Medulla oblongata (tissue), 1 donor: ENCODE measurements around the gene ASPG.
"Not testable (repeated sequence)": the region's sequence is repeated elsewhere in the genome, so short reads cannot be mapped to it uniquely, and the experiment has no call there.

Experiments
- DNase-seq: peaks from one replicate; pipeline ENCODE4 v3.0.0-alpha.2; 2015; ENCODE audit errors: extremely low spot score

ASPG gene

DNA sequence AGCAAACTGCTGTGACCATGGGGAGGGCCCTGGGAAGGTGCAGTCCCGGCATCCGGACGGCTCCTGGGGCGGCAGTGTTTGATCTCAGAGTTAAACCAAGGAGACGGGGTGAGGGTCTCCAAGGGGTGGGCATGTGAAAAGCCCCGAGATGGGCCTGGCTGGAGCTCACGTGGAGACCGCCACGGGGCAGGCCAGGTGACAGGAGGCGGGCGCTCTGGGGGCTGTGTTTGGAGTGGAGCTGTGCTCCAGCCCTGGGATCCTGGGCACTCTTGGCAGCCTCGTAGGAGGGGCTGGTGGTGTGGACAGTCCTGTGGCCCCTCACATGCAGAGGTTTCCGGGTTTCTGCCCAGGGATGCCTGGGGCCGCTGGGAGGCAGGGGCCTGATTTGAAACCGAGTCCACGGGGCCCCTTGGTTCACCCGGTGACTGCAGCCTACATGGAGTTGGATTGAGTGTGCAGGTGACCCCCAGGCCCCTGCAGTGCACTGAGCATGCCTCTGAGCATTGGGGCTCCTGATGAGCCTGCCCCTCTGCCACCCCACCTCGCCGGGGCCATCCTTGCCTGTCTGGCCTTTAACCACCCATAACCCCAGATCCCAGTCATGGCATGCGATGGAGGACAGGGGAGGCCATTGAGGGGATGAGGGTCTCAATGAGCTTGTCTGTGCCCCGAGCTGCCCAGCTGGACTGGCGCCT is 61.3 kb downstream of the ASPG start:
- DNase-seq = no peak

DNA sequence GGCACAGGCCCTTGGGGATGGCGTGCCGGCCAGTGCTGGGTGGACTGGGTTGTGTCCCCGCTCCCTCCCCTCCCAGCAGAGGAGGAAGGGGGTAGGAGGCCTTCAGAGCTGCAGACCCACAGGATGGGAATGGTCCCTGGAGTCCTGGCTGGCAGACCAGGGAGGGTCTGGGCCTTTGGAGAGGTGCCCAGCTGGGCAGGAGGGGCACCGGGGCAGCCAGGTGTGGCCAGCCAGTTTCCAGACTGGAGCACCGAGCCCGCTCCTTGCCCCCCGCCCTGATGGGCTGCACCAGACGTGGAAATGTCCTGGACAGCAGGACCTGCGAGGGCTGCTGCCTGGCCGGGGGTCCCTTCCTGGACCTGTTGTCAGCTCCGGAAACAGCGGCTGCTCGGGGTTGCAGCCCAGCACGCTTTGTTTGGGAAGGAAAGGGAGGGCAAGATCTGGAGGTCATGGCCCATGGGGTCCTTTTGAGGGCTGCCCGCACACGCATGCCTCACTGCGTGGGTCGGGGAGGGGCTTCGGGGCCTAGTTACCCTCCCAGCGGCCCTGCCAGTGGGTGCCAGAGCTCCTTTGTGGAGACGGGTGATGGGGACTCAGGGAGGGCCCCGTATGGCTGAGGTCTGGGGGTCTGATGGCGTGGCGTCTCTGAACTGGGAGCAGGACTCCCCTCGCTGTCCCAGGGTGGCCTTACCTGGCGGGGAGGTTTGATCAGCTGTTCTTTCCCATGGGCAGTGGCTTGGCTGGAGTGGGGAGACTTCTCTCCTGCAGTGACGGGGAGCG is 62.0 kb downstream of the ASPG start:
- no peak for DNase-seq

DNA sequence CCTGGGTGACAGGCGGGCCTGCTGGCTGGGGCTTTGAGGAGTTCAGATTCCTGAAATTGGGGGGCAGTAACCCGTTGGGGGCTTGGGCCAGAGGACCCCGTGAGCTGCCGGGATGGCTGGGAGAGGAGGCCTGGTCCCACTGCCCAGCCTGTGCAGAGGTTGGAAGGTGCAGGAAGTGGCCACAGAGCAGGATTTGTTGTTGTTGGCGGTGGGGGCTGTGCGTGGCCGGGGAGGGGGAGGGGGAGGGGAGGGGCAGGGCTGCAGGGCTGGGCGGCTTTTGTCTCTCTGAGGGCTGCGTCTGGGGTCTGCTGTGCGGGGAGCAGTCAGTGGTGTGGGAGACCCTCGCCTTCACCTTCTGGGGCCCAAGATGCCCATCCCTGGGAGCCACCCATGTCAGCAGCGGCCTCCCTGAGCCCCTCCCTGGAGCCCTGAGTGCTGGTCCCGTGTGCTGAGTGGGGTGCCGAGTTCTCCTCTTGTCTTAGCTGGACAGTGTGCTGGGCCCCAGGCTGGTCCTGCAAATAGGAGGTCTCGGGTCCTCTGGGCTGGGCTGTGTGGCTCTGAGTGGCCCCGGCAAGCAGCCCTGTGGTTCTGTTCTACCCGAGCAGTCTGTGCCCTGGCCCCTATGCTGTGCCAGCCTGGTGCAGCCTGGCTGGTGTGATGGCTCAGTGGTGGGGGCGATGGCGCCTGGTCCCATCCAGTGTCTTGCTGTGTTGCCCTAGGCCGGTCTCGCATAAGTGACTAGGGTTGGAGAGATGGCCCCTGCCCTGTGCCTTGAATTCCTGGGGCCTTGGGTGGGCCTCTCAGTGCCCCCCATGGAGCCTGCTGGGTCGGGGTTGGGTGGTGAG is 63.2 kb downstream of the ASPG start:
- no peak for DNase-seq

DNA sequence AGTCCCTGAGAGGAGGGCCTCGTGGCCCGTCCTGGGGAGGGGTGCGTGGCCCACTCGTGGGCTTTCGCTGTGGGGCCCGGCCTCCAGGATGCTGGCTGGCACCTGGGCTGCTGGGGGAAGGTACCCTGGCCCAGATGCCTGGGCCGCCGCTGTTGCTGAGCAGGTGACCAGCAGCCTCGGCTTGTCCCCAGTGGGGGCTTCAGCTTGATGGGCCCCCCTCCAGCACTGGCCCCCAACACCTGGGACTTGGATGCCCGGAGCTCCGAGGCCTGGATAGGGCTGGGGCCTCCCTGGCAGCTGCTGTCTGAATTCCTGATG is 63.7 kb downstream of the ASPG start:
- DNase-seq = no peak

DNA sequence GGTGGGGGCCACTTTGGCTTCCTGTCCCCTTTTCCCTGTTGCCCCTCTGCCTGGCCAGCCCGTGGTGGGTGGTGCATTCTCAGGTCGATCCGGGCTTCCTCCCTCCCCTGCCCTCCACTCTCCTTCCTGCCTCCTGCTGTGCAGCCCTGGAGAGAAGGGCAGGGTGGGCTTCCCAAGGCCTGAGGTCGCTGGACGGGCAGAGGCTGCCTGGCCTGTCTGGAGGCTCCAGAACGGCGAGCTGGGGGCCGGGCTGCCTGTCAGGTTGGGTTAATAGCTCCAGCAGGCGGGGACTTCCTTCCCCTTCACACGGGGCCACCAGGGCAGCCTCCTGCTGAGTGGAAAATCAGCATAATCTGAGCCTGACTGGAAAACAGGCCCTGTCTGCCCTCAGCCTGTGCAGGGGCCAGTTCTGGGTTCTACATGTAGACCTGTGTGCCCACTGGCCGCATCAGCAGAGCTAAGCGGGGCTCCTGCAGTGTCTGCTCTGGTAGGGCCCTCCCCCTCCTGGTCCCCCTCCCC is 64.2 kb downstream of the ASPG start:
- DNase-seq = no peak

DNA sequence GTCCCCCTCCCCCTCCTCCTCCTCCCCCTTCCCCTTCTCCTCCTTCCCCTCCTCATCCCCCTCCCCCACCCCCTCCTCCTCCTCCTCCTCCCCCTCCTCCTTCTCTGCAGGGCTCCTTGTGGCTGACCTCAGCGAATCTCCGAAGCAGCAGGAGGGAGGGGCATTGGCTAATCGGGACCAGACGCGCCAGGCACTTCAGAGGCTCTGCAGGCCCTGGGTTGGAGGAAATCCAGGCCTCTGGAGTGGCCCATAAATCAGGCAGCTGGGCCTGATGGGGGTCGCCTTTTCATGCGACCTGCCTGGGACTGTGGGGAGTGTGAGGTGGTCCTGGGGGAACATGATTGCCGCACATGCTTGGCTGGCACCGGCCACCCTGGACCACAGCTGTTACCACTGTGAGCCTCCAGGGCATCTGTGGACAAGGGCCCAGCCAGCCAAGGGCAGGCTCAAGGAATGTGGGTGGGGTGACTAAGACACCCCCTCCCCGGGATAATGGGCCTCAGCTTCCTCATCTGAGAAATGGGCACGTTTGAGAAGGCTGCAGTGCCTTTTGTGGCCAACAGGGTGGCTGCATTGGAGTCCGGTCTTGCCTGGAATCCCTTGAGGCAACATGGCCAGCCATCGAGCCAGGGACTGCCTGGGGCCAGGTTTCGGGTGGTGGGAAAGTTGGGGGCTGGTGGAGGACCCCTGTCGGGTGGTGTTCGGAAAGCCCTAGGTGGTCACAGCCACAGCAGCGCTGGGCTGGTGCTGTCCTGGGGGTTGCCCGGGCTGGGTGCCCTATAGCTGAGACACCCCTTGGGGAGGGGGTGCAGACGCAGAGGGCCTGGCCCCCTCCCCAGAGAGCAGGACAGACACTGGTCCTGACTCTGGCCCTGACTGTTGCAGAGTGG is 64.9 kb downstream of the ASPG start:
- DNase-seq = no peak

DNA sequence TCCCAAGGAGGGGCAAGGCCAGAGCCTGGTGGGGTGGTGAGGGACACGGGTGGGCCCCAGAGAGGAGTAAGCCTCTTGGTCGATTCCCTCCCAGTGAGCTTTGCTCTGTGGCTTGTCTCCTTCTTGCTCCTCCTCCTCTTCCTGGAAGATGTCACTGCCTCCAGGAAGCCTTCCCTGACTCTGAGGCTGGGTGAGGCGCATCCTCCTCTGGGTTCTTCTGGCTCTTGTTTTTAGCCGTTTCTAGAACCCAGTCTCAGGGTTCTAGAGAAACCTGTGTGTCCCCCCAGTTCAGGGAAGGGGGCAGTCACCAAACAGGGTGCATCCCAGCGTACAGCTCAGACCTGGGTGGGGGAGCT is 65.5 kb downstream of the ASPG start:
- no peak for DNase-seq

DNA sequence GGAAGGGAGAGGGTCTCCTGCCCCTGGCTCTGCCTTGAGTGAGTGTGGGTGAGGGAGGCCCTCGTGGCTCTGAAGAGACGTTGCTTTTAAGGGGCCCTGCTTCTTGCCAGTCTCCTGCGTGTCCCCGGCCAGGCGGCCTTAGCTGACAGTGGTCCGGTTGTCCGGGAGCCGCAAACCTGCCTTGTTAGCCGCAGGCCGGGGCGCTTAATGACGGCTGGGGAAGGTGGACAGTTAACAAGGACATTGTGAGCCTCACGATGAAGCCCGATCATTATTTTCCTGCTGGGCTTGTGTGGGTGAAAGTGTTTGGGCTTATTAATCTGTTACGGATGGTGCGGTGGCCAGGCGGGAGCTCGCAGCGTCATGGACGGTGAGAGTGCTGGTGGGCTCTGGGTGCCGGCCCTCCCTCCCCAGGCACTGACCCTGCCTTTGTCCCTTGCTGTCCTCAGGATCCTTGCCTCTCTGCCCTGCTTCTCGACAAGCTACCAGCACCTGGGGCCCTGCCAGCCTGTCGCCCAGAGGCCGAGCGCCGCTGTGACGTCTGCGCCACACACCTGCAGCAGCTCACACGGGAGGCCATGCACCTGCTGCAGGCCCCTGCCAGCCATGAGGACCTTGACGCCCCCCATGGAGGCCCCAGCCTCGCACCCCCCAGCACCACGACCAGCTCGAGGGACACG is 66.2 kb downstream of the ASPG start:
- no peak for DNase-seq

DNA sequence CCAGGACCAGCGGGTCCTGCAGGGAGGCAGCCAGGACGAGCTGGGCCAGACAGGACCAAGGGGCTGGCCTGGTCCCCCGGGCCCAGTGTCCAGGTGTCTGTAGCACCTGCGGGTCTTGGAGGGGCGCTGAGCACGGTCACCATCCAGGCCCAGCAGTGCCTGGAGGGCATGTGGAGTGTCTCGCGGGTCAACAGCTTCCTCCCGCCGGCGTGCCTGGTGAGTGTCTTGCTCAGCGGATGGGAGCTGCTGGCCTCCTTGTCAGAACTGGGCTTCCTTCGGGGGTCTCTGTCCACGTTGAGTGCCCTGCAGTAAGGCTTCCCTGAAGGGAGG is 66.7 kb downstream of the ASPG start:
- no peak for DNase-seq

DNA sequence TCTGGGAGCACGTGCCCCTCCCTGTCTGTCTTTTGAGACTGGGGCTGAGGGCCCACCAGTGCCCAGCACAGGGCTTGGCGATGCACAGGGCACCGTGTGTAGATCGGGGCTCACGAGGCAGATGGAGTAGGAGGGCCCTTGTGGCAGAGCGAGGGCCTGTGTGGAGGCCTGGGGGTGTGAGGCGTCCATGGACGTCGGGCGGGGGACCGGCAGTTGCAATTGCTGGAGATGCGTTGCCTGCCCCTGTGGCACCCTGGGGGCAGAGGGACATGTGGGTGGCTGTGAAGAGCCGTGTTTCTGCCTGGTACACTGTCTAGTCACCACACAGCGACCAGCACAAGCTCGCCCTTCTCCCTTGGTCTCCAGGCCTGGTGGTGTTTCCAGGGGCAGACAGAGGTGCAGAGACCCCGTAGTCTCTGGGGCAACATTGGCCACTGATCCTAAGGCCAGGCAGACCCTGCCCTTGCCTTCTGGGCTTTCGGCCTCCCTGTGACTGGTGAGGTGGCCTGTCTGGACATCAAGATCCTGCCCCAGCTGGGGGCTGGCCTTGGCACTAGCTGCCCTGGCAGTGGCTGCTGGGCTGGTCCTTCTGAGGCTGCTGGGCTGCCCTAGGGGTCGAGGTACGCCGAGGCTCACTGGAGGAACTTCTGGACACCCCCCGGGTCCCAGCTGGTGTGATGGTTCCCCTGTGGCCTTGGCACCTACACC is 67.3 kb downstream of the ASPG start:
- DNase-seq = no peak

DNA sequence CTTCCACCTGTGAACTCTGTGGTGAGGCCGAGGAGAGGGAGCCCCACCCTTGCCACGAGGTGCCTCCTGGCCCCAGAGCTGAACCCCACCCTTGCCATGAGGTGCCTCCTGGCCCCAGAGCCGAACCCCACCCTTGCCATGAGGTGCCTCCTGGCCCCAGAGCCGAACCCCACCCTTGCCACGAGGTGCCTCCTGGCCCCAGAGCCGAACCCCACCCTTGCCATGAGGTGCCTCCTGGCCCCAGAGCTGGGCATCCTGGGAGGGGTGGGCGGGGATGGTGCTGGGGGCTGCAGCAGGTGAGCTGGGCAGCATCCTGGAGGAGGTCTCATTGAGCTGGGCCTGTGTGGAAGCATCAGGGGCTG is 67.9 kb downstream of the ASPG start:
- not testable (repeated sequence) for DNase-seq

DNA sequence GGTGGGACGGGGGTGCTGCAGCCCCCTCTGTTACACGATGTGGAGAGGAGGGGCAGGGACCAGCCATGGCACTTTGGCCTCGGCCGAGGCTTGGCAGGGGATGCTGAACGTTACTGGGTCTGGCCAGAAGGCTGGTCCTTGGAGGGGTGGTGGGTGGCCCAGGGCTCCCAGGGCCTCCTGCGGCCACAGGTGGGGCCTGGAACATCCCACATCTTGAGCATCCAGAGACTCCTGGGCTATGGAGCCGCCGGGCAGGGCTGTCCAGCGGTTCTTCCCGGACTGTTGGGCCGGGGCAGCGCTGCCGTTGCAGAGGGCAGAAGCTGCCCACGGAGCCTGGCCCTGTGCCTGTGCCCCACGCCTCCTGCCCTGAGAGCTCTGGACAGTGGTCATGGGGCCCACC is 68.7 kb downstream of the ASPG start:
- no peak for DNase-seq

DNA sequence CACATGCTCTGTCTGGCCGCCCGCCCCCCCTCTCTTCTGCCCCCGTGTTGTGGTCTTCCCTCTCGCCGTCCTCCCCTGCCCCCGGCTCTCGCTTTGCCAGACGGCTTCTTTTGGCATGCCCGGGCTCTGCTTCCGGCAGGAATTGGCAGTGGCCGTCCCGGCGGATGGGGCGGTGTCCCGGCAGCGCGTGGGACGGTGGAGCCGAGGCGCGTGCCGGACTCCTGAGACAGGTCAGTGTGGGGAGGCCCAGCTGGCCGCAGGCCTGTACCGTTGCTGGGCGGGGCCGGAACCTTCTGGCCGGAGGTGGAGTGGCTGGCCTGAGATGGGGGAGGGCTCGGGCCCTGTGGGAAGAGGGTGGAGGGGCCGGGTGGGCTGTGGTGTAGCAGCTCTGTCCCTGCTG is 70.0 kb downstream of the ASPG start:
- no peak for DNase-seq

DNA sequence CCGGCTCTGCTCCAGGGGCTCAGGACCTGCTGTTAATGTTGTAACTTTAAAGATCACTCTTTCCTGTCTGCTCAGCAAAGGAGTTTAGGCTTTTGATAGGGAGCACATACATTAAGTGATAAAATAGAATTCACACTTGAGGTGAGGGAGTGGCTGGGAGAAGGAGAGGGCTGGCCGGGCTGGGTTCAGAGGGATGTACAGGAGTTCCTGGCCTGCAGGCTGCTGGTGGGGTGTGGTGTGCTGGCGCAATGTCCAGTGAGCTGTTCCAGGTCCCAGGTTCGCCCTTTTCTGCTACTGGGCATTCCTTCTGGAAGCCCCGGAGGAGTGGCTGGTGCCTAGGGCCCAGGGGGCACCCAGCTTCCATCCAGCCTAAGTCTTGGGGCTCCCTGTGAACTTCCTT is 70.6 kb downstream of the ASPG start:
- DNase-seq = no peak

DNA sequence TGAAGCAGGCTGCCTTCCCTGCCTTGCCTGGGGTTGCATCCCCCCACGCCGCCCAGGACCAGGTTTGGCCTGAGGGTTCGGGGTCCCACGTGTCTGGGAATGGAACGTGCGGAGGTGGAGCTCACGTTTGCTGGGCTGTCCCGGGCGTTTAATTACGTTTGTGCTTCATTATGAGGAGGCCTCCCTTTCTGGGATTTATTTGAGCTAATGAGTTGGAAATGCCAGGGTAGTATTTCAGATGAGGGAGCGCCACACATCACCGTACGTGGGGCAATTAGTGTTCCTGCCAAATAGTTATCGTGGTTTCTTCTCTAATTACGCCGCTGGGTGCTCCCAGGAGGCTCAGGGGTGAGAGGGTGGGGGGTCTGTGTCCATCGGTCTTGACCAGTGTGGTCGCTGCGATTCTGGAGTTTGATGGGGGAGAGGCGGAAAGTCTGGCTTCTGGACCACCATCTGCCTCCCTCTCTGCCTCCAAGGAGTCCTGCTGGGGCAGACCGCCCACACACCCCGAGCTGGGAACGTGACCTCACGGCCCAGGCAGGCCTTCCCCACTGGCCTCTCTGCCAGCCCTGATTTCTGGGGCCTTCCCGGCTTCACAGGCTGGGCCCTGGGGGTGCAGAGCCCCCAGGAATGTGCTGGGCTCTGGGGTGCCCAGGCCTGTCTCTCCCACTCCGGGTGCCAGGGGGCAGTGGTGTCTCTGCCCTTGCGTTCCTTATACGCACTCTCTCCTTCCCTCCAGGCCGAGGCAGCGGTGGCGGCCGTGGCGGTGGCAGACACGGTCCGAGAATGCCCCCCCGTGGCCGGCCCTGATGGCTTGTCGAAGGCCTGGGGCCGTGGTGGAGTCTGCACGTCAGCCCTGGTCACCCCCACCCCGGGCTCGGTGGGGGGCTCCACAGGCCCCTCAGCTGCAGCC is 71.8 kb downstream of the ASPG start:
- DNase-seq = no peak

DNA sequence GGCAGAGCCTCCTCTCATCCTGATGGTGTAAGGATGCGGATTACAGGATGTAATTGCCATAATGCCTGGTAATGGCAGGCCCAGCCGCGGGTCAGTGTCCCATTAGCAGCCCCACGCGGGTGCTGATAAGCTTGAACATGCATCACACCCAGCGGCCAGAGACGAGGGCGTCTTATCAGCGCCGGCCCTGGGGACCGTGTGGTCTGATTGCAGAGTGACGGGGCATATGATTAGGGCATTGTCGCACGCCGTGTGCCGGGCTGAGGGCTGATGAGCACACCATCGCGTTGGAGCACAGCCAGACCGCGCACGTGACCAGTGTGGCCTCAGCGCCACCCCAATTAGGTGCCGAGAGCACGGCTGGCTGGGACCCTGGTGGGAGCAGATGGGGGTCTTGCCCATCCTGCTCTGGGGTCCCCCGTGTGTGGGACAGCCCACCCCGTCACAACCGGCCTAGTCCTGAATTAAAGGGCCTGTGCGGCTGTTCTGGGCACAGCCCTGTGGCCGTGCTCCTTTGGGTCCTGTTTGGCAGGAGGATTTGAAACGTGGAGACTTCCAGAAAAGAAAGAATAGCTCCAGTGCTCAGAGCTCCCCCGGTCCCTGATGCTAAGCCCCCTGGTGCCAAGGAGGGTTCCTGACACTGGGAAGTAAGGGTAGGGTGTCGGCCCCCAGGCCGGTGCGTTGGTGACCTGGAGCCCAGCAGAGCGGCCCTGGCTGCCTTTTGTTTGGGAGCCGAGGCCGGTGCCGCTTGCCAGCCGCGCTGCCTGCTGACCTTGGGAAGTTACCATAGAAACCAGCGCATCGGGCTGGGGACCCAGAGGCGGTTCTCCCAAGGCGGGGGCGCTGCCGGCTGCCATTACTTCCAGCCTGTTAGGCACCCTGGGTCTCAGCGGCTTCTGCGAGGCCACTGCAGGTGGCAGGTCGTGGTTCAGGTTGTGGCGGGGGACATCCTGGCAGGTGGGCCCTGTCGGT is 73.6 kb downstream of the ASPG start:
- DNase-seq = peak; percentile 18

DNA sequence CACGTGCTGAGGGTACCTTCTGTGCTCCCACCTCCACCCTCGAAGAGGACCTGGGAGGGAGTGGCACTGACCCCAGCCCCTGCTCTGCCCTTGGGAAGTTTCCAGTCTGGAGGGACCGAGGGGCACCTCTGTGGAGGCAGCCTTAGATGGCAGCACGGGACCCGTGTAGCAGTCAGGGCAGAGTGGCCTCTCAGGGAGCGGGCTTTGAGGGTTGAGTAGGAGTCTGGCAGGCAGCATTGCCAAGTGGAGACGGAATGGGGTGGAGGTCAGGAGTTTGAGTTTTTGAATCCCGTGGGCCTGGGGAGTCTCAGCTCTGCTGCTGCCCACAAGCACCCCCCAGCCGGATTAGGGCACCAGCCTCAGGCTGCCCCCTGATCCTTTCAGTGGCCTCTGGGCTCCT is 74.5 kb downstream of the ASPG start:
- no peak for DNase-seq

DNA sequence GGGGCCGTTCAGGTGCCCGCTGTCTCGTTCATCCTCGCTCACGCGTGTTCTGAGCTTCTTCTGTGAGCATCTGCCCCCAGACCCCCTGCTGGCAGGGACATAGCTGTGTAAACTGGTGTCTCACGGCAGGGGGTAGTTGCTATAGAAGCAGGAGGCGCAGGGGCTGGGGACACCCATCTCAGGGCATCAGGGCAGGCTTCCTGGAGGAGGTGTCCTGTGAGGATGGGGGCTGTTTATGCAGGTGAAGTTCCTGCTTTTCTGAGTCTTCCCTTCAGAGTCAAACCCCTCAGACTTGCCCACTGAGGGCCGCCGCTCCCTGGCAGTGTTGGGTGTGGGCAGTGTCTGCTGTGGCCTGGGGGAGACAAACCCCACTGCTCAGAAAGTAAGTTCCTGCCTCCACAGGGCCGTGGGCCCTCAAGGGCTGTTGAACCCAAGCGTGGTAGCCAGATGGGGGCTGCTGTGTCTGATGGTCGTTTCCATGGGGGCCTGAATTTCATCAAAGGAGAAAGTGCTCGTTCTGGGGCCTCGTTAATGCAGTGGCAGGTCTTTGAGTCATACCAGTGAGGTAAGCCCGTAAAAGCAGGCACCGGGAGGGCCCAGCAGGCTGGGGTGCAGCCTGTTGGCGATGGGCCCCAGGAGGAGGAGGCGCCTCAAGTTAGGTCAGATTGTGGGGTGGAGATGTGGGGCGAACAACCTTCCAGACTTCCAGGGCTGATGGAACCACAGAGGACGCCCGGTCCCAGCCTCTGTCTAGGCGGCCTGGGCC is 76.3 kb downstream of the ASPG start:
- no peak for DNase-seq
